ENCODE measurements around the gene RBBP7.

The RBBP7 gene

DNA sequence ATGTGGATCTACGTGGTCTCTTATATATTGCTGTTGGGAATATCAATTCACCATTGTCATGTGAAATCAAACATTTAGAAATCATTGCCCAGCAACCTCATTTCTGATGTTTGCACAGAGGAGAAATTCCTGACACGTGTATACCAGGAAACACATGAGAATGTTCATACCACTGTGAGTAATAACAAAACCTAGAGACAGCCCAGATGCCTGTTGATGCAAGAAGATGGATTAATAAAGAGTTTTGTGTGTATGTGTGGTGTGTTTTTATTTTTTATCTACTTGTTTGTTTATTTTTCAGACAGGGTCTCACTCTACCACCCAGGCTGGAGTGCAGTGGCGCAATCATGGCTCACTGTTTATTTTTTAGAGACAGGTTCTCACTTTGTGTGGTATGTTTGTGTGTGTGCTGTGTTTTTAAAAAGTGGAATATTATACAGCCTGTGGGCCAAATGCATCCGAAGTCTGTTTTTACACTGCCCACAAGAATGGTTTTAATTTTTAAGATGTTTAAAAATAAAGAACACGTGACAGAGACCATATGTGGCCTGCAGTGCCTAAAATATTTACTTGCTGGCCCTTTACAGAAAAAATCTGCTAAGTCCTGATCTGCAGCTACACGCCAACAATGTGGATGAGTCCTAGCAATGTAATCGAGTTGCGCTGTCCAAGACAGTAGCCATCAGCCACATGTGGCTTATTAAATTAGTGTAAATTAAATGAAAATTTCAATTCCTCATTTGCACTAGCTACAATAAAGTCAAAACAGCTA is 44.7 kb downstream of the RBBP7 start:
- no peak for DNase-seq

DNA sequence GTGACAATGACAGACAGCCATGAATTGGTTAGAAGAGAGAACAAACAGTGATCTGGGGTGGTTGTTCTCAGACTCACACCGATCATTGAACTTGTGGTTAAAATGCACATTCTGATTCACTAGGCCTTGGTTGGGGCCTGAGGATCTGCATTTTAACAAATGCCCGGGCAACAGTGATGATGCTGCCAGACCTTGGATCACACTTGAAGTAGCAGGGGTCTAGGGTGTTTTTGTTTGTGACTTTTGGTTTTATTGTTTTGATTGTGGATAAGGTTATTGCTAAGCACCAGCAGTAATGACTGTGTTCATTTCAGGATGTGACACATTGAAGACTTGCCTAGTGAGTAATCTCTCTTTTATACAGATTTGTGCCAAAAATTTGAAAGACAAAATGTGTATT is 47.4 kb downstream of the RBBP7 start:
- DNase-seq, result no peak

DNA sequence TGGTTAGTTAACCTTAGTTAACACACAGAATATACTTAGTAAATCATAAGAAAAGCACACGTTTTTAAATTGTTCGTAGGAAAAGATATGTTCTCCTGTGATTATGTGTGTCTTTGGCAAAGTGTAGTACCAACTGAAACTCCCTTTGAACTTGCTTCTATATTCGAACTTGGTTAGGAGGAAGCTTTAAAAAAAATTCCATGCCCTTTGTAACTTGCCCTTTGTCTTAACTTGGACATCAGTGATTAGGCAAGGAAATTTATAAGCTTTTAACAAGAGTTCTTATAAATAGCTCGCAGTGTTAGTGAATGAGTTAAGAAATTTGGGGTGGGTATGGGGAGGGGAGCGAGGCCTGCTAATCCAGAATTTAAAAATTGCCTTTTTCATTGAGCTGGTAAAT is 50.5 kb downstream of the RBBP7 start:
- no peak for DNase-seq

DNA sequence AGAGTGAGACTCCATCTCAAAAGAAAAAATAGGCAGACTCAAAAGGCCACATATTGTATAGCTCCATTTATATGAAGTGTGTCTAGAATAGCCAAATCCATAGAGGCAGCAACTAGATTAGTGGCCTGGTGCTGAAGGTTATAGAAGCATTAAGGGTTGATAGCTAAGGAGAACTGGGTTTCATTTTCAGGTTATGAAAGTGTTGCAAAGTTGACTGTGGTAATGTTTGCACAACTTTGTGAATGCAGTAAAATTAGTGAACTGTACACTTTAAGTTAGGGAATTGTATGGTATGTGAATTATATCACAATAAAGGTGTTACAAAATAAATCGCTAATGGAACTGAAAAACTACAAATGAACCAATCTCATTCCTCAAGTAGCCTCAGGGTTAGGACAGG is 55.6 kb downstream of the RBBP7 start:
- no peak for DNase-seq

DNA sequence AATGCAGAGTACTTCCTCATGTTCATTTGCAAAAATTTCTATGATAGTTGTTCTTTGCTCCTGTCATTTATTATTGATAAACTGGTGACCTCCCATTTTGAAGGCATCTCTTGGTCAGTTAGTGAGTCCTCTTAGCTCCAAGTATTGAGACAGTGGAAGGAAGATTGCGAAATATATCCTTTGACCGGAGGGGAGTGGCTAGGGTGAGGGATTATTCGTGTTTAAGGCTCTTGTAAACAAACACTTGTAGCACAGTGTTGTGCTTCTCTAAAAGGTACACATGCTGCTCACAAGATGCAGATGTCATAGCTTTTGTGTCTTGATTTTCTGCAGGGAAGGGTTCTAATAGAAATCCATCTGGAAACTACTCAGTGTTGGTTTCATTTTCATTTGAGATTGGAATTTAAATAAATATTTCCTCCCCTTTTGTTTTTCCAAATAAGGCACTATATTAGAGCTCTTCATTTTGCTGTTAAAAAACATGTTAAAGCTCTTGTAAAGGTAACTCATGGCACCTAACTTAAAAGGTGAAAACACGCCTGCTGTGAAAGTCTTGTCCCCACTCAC is 62.1 kb downstream of the RBBP7 start:
- no peak for DNase-seq

DNA sequence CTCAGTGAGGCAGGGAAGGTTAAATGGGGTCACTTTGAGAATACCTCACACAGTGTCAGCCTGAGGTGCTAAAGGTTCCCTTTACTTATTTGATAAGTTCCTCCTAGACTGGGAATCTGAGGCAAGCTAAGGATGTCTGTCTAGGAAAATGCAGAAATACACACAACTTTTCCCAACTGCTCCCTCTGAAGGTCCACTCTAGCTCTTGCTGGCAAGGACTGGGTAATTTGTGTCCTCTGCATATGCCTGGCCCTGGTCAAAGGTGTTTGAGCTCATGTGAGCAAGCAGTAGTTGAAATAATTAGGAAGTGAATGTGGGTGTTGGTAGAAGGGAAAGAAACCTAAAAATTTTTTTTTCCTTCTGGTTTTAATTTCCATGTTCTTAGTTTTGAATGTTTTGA is 62.6 kb downstream of the RBBP7 start:
- no peak for DNase-seq

DNA sequence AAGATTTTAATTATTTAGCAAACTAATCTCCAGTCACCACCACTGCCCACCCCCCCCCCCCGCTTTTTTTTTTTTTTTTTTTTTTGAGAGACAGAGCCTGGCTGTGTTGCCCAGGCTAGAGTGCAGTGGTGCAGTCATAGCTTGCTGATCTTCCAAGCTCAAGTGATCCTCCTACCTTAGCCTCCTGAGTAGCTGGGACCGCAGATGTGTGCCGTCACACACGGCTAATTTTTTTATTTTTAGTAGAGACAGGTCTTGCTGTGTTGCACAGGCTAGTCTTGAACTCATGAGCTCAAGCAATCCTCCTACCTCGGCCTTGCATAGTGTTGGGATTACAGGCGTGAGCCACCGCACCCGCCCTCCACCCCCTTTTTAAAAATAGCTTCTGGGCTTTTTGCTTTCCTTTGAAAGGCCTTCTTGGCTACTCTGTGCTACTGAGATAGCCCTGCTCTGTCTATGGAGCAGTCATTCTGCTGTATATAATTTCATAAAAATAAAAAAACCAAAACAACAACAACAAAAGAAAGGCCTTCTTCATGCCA is 65.2 kb downstream of the RBBP7 start:
- DNase-seq, result no peak

DNA sequence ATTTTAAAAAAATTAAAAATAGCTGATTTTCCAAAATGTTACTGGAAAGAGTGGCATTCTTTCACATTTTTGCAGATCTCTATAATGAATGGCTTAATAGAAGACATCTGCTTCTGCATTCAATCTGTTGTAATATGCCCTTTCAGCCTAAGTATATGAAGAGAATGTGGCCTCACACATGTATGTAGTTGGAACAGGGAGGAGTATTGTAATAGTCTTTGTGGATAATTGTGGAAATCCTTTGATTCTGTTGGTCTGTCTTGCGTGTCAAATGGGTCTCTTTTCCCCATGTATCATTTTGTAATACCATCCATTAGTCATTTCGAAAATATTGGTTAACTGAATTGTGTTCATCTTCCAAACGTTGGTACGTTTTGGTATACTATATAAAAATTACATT is 72.3 kb downstream of the RBBP7 start:
- DNase-seq, result no peak

DNA sequence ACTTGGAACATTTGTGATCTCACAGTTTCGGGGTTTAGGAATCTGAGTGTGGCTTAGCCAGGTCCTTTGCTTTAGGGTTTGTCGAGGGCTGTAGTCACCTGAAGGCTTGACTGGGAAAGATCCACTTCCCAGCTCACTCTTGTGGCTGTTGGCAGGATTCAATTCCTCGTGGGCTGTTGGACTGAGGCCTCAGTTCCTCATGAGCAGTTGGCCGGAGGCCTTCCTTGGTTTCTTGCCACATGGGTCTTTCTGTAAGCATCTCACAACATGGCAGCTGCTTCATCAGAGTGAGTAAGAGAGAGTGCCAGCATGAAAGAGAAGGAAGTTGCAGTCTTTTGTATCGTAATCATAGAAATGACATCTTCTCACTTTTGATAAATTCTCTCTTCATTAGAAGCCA is 72.8 kb downstream of the RBBP7 start:
- peak in 1 of 2 experiments; percentile 70 for DNase-seq

DNA sequence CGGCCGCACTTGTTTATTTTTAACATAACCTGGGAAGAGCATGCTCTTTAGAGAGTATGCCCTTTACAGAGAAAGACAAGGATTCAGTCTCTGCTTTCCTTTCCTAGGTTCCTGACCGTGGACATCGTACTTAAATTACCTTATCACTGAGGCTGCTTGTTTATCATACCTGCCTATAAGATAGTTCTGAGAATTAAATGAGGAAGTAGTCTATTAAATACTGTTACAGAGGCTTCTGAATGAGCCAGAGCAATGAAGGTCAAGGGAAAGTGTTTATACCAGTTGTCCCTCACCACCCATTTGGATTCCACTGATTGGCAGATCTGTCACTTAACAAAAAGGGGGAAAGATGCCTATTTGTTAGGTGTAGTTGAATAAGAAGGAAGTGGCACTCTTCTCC is 73.9 kb downstream of the RBBP7 start:
- DNase-seq, result no peak
